Esophagus muscularis mucosa (tissue), 3 donors: ENCODE measurements around the gene SFXN5.

Experiments
- POLR2A ChIP-seq: fragments of 450-650 bp; IDR thresholded peaks from one replicate; pipeline ENCODE4 v1.6.1; 2017; ENCODE audit warnings: antibody characterized with exemption, moderate library complexity, mild to moderate bottlenecking, low read depth
- TF ChIP-seq, protein P1 (sequence below), 3 experiments: fragments of 200-600 bp in 2 of 3; fragments of 450-650 bp in 1 of 3; sonication (generic) in 2 of 3; IDR thresholded peaks; one replicate each; pipeline ENCODE4 v1.5.1; 2017 to 2019; ENCODE audit warnings: antibody characterized with exemption in 3 of 3, mild to moderate bottlenecking in 2 of 3, moderate library complexity in 1 of 3

DNA sequence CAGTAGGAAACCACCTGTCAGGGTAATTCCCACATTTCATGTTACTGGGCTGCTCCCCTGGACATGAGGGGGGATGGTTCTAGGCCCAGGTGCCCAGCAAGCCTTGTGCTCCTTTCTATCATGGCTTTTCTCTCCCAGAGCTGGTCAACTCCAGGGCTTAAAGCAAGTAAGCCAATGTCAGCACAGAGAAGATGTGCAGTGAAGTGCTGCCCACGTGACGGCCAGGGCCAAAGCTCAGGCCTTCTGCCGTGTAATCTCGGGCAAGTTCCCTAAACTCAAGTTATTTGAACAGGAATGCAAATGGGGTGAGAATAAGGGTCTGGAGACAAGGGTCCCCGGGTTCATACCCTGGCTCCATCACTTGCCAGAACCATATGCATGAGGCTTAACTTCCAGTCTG, 16.5 kb downstream of the SFXN5 start:
- TF ChIP-seq, protein P1, sequence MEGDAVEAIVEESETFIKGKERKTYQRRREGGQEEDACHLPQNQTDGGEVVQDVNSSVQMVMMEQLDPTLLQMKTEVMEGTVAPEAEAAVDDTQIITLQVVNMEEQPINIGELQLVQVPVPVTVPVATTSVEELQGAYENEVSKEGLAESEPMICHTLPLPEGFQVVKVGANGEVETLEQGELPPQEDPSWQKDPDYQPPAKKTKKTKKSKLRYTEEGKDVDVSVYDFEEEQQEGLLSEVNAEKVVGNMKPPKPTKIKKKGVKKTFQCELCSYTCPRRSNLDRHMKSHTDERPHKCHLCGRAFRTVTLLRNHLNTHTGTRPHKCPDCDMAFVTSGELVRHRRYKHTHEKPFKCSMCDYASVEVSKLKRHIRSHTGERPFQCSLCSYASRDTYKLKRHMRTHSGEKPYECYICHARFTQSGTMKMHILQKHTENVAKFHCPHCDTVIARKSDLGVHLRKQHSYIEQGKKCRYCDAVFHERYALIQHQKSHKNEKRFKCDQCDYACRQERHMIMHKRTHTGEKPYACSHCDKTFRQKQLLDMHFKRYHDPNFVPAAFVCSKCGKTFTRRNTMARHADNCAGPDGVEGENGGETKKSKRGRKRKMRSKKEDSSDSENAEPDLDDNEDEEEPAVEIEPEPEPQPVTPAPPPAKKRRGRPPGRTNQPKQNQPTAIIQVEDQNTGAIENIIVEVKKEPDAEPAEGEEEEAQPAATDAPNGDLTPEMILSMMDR (IDR thresholded peaks at IDR 0.05): no peak
- no peak for TF ChIP-seq POLR2A
